Stimulated activated CD4-positive, alpha-beta T cell treated with anti-CD3 and anti-CD28 coated beads, TNF-alpha, amount 100 ng/mL, for 48 hours (primary cell): Measurements from ENCODE around the gene TNNI3.
"Not testable (repeated sequence)": the region's sequence is repeated elsewhere in the genome, so short reads cannot be mapped to it uniquely, and the experiment has no call there.

ENCODE experiments used
- DNase-seq, 3 donors: peaks; one replicate each; pipeline ENCODE4 v3.0.0-alpha.2; 2020; ENCODE audit warnings: low read depth in 3 of 3

Gene TNNI3

GRCh38 chr19:55157064-55157908 is at the start of gene TNNI3:
Gene TNNI3, minus strand, starts transcription at chr19:55157732. Its CDS starts 143 bp downstream, at chr19:55157589.
- no peak for DNase-seq

- DNase-seq, result peak; percentile 19 to 51 (median 43)
Measured at GRCh38 chr19:55206664-55207500, 49.4 kb upstream of the TNNI3 start.

GRCh38 chr19:55202199-55202598 is 44.7 kb upstream of the TNNI3 start:
- not testable (repeated sequence) for DNase-seq

GRCh38 chr19:55199620-55200204 is 42.2 kb upstream of the TNNI3 start:
- DNase-seq, result no peak

GRCh38 chr19:55198651-55199050 is 41.1 kb upstream of the TNNI3 start:
- no peak for DNase-seq

- no peak for DNase-seq
Measured at GRCh38 chr19:55197528-55197927, 40.0 kb upstream of the TNNI3 start.

GRCh38 chr19:55196803-55197202 is 39.3 kb upstream of the TNNI3 start:
- no peak for DNase-seq

- no peak for DNase-seq
Measured at GRCh38 chr19:55193481-55193880, 35.9 kb upstream of the TNNI3 start.

GRCh38 chr19:55189403-55189835 is 31.9 kb upstream of the TNNI3 start:
- DNase-seq, result no peak

- no peak for DNase-seq
Measured at GRCh38 chr19:55188625-55189024, 31.1 kb upstream of the TNNI3 start.

GRCh38 chr19:55186080-55186479 is 28.5 kb upstream of the TNNI3 start:
- DNase-seq, result no peak

- DNase-seq, result no peak
Measured at GRCh38 chr19:55181740-55182139, 24.2 kb upstream of the TNNI3 start.

- peak; percentile 29 to 51 (median 38) for DNase-seq
Measured at GRCh38 chr19:55179606-55180484, 22.3 kb upstream of the TNNI3 start, which contains the start of gene SYT5. Gene SYT5, minus strand, starts transcription at chr19:55180289. Its CDS starts 1,248 bp downstream, at chr19:55179041.

- peak; percentile 79 to 84 (median 80) for DNase-seq
Measured at GRCh38 chr19:55178781-55179599, 21.5 kb upstream of the TNNI3 start.

GRCh38 chr19:55176076-55176475 is 18.5 kb upstream of the TNNI3 start:
- no peak for DNase-seq

- DNase-seq, result no peak
Measured at GRCh38 chr19:55175117-55175867, 17.8 kb upstream of the TNNI3 start.

- DNase-seq, result no peak
Measured at GRCh38 chr19:55174425-55175116, 17.0 kb upstream of the TNNI3 start.

GRCh38 chr19:55173714-55174409 is 16.3 kb upstream of the TNNI3 start:
- peak in 2 of 3 donors; percentile 27 to 69 for DNase-seq
